OCI-LY1 (cell line): ENCODE measurements around the gene PHLDB3.

Source experiments
- CTCF ChIP-seq: fragments of 200-600 bp; sonication (generic), shearing (Covaris generic); IDR thresholded peaks from 2 replicates; pipeline ENCODE4 v1.5.1; 2017; ENCODE audit warnings: mild to moderate bottlenecking, antibody characterized with exemption, low read length, moderate library complexity, mixed read lengths
- EZH2 ChIP-seq: fragments of 200-600 bp; sonication (generic), shearing (Covaris generic); IDR thresholded peaks from 2 replicates; pipeline ENCODE4 v1.8.0; 2017; ENCODE audit warnings: borderline replicate concordance, mixed run types, mild to moderate bottlenecking, antibody characterized with exemption, low read length, moderate library complexity, mixed read lengths

GRCh38 chr19:43489979-43490599 is 14.5 kb downstream of the PHLDB3 start:
- TF ChIP-seq CTCF: no peak
- TF ChIP-seq EZH2: no peak
